Stimulated activated CD8-positive, alpha-beta memory T cell treated with anti-CD3 and anti-CD28 coated beads, Interleukin-12 subunit alpha, Interleukin-12 subunit beta, amount 100 ng/mL, for 4 hours (primary cell): ENCODE measurements around the gene AGAP1.

Experiments
- DNase-seq: peaks from one replicate; pipeline ENCODE4 v3.0.0-alpha.2; 2020; ENCODE audit warnings: low read depth

The AGAP1 gene

DNA sequence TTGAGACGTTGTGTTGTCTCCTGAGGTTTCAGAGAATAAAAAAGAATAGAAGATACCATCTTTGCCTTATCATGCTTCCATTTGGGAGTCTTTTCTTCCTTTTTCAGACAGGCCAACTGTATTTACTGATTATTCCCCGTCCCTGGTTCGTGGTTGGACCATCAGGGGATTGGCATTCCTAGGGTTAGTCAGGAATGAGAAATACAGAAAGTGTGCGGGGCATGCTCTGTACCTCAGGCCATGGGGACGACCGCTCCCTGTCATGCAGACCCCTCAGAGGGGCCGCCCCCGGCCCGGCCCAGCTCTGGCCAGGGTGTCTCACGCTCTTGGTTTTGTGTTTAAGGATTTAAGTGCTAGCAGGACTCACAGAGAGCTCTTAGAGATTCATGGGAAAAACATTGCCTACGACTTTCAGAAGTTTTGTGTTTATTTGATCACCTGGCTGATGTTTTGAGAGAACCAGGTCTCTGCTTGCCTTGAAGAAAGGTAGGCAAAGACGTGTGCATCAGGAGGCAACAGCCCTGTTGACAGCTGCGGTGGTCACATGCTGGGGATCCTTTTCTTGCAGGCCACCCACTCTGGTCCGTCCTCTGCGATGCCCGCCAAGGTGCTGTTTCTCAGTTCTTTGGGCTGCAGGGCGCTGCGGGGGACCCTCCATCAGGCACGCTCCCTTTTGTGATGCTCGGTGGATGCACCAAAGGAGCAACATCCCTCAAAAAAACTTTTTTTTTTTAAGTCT lies 317.8 kb downstream of the AGAP1 start:
- no peak for DNase-seq

DNA sequence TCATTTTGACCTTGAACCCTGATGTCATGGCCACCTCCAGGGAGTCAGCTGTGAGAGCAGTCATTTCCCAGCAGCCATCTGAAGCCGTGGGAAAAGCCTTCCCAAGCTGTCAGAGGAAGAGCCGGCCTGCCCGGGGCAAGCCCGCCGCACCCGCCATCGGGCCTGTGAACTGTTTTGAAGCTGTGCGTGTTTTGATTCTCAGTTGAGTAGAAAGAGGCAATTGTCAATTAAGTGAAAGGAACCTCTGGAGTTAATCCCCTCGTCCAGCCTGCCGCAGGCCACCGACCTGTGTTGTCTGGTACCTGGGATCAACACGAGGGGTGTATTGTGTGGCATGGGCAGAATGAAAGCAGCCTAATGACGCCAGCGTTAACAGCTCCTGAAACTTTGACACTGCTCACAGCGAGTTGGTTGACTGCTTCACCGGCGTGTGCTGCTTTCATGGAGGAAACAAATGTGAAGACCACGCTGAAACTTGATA lies 318.4 kb downstream of the AGAP1 start:
- no peak for DNase-seq

DNA sequence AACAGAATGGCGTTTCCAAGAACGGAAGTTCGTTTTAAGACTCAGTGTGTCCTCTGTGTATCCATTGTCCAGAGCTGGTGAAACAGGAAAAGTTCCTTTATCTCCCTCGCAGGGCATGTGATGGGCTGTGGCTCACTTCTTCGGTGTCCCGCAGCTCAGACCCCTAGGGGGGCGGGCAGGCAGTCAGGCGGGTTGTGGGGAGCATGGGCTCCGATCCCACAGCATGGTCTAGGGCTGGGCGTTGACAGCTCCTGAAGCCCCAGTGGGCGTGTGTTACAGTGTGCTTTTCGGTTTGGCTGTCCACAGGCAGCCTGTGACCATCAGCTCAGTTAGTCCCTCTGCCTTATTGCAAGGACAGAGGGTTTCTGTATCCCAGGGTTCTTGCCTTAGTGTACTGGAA lies 319.6 kb downstream of the AGAP1 start:
- no peak for DNase-seq

DNA sequence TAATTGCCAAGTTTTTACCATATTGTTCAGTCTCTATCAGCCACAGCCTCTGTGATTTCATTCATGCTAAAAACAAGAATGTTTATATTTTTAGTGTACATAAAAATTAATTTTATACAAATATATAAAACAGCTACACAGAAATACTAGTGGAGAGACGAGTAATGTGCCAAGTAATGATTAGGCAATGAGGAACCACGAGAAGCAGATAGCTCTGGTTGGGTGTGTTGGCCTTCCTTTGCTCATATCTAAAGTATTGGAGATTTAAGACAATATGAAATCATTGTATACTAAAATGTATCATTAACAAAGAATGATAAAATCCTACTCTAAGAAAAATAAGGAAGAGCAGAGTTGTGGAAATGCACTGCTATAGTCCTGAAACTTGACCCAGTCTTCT lies 326.7 kb downstream of the AGAP1 start:
- DNase-seq: no peak

DNA sequence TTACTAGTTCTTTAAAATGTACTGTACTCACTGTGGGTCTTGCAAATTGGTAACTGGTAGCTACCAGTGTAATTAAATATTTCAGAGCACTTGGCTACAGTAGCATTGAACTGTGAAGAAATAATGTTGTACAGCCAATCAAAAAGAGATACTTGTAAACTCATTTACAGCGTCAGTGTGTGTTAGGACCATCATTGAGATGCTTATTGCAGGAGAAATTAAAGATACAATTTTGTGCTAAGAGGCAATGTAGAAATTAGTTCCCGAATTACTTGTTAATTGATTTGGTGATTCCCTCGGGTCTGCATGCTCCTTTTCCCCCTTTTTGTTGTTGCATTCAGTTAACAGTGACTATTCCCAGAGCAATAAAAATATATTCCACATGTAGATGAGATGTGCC lies 330.5 kb downstream of the AGAP1 start:
- DNase-seq: no peak

DNA sequence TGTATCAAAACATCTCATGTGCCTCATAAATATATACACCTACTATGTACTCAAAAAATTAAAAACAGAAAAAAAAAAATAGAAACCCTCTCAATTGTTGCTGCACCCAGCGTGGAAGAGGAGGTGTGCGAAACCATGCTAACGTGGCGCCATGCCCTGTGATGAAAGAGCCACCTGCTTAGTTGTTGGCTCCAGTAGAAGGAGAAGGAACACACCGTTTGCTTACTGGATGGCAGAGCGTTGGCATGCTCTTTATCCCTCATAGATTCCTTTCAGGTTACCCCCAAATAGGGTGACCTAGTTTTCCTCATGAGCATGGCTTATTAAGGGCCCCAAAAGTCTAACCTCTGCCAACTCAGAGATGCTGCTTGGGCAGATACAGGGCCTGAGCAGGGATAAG lies 332.1 kb downstream of the AGAP1 start:
- DNase-seq: no peak

DNA sequence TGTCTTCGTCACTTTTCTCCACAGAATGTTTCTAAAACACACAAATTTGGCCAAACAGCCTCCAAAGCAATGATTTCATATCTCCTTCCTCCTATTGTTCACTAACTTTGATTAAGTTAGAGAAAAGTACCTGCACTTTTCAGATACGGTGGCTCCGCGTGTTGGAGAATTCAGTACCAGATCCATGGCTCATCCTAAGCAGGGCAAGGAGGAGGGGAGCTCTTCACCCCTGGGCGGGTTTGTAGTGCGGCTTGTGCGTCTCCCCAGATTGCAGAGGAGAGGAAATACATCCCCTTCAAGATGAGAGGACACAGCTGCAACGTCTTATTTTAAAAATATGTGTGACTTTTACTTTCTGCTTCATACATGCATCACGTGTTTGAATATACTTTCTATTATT lies 333.0 kb downstream of the AGAP1 start:
- no peak for DNase-seq

DNA sequence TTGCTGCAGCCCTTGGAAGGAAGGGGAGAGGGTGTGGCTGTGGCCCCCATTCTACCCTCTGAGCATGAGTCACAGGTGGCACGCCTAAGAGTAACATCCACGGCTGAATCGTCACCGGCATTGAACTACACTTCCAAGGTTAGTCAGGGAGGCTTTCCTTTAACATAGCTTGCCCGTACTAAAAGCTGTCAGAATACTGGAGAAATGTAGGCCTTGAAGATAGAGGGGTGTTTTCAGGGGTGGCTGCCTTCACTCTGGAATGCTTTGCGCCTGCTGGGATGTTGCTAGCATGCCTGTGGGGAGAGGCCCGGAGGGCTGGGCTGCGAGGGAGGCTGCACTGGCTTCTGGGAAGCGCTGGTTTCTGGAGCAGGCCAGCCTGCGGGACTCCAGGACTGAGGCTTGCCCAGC lies 333.7 kb downstream of the AGAP1 start:
- DNase-seq: no peak

DNA sequence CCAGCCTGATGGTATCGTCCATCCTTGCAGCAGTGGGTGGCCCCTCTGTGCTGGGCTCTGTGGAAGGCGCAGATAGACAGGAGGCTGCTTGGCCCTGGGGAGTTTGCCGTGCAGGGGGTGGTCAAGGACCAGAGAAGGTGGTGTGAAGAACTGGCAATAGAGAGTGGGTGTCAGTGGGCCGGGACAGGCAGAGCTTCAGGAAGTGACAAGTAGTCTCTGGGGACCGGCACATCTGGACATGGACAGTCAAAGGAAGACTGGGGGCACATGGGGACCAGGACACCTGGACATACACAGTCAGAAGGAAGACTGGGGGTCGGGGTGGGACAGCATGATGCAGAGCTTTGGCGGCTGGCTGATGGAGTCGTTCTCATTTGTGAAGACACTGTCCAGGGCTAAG lies 335.9 kb downstream of the AGAP1 start:
- no peak for DNase-seq

DNA sequence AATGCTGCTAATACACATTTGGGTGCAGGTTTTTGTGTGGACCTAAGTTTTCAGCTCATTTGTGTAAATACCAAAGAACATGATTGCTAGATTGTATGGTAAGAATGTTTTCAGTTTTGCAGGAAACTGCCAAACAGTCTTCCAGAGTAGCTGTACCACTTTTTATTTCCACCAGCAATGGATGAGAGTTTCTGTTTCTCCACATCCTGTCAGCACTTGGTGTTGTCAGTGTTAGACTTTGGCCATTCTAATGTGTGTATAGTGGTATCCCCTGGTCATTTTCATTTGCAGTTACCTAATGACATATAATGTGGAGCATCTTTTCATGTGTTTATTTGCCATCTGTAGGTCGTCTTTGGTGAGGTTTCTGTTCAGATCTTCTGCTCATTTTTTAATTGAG lies 337.9 kb downstream of the AGAP1 start:
- no peak for DNase-seq

DNA sequence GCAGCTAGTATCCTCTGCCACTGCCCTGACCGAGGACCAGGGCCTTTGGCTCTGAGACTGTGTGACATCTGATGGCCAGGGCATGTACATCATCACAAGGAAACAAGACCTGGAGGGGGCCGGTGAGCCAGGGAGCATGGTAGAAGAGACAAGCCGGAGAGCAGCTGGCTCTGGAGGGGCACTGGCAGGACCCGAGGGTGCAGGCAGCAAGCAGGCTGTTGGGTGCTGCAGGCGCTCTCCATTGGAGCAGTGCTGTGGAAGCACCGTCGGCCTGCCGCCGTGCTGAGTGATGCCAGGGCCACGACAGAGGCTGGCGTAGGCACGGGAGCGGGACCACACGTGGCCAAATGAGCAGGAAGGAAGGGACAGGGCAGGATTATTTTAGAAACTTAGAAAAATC lies 339.1 kb downstream of the AGAP1 start:
- DNase-seq: no peak

DNA sequence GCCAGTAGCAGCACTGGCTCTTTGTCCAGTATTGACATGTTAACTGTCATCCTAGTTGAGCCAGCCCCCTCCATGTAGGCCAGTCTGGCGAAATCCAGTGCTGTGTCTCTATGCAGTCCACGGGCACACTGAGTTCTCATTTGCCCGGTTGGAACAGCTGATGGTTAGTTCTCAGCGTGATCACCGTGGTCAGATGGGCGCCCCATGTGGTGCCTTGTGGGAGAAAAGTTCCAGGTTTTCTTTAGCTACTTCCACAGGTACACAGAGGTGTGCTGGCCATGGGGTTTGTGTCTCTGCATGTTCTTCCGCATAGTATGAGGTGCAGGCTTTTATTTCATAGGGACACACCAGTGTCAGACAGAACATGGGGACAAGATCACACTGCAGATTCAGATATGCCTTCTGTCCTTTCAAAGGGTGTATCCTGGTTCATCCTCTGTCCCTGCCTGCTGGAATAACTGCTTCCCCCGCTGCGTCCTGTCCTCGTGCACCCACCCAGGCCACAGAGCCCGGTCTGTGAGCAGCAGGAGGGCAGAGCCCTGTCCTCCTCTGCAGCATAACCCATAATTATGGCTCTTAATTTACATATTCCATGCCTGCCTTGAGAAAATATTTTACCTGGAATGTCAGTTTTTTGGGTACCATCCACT lies 340.3 kb downstream of the AGAP1 start:
- DNase-seq: no peak

DNA sequence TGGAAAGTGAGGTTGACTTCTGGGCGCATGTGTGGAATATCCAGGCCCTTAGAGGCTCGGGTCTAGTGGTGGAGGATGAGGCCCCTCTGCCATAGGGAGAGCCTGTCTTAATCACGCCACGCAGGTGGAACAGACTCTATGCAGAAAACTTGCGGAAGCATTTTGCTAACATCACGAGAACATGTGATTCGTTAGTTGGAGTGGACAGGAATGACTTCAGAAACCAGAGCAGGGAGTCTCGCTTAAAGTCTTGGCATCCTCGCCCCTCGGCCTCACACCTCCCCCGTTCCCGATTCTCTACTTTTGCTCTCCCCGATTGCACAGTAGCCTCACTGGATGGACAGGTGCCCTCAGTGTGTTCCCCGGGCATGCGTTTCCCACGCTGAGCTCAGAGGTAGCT lies 340.9 kb downstream of the AGAP1 start:
- DNase-seq: no peak

DNA sequence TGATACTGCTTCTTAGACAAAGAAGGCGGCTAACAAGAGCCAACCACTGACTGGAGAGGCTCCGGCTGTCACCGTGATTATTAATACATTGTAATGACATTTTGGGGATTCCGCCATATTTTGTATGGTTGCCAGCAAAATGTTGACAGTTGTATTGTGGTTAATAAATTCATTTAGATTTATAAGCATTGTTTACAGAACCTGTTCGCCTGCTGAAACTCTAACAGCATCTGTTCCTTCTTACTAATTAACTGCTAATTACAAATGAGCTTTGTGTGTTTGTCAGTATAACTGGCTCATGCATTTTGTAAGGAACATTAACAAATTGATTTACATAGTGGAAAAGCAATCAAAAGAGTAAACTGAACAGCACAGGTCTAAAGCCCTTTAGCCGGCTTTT lies 342.0 kb downstream of the AGAP1 start:
- no peak for DNase-seq

DNA sequence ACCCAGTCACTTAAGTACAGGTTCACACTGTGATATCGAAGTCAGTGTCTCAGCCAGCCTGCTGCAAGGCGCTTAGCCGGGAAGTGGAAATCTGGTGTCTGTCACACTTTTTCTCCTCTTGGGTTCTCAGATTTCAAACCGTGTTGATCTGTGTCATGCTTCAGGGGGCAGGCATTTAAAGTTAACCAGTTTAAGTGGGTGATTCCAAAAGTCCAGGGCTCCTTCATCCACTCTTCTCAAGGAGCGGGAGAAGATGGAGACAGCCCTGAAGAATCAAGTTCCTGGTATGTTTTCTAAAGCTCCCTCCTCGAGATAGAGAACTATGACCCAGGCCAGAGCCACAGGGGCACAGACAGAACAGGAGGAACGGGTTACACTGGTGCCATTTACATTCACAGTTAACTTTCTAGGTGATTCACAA lies 342.7 kb downstream of the AGAP1 start:
- DNase-seq: no peak

DNA sequence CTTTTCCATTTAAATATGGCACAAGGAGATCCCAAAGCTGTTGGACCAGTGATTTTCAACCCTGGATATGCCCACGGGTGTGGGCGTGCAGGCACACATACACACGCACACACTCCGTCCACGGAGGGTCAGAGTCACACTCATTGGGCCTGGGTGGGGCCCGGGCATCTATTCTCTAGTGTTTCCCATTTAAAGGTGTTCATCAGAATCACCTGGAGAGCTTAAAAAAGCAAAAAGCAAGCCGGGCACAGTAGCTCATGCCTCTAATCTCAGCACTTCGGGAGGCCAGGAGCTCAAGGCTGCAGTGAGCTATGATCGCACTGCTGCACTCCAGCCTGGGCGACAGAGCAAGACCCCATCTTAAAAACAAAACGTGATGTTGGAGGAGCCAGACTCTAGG lies 345.4 kb downstream of the AGAP1 start:
- no peak for DNase-seq

DNA sequence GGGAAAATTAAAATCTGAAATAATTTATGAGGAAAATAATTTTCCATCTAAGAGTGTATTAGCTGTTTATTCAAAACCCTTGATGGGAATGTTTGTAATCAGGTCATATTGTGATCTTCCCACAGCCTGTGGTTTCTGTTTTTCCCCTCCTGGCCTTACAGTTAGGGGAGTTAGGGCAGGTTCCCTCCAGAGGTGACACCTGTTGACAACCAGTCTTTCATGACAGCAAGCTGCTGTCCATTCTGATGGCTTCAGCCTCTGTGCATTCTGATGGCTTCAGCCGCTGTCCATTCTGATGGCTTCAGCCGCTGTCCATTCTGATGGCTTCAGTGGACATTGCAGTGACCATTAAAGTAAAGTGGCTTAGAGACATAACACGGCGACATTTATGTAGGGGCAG lies 346.1 kb downstream of the AGAP1 start:
- no peak for DNase-seq

DNA sequence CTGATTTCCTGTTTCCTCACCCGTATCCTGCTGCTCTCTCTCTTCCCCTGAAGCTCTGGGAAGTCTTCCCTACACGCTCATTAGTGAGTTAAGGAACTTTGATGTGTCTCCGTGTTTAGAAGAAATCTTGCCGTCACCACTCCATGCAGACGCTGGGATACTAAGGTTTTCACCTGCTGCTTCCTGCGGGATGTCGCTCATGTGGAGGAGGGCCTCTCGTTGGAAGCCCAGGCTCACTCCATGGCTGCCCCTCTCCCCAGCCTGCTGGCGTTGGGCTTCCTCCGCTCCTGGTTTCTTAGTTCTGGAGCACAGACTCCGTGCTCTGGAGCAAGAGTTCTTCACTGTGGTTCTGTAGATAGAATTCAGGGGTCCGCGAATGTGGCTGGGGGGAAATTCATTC lies 348.0 kb downstream of the AGAP1 start:
- no peak for DNase-seq

DNA sequence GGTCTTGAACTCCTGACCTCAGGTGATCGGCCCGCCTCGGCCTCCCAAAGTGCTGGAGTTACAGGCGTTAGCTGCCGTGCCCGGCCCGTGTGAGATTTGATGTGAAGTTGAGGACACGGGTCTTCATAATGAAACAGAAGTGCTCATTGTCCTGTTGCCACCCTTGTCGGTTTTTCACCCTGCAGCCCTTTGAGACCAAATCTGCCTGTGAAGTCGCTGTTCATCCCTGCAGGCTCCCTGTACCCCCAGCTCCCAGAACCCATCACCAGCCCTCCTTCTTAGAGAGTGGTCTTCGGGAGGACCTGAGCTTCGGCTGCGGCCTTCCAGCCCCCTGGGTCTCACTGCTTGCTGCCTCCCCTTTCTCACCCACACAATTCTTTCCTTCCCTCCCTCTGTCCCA lies 349.1 kb downstream of the AGAP1 start:
- no peak for DNase-seq

DNA sequence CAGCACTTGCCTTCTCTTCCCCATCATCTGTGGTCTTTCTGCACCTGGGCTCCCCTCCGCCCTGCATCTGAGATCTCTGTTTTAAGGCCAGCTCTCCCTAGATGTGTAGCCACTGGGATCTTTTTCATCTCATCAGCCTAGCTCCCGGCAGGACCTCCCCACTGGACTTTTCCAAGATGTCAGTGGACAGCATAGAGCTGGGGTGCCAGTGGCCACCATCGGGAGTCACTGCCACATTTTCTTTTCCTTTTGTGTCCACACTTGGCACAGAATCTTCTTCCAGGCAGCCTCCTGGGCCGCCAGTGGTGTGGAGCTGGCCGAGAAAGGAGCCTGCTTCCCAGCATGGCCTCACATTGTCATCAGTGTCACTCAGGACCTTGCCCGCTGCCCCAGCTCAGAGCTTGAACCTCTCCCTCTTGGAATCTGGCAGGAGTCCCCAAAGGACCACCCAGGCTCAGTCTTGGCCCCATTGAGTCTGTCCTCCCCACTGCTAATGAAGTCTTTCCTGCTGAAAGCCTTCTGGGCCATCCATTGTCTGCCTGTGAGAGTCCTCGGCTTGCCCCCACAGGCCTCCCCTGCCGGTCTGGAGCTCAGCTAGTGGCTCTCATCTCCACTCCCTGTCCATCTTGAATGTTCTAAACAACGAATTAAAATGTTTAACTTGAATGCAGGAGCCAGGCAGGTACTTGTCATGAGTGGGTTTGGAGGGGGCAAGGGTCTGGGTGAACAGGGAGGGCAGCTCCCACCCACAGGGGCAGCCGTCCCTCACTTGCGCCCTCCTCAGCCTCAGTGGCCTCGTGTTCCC lies 349.9 kb downstream of the AGAP1 start:
- no peak for DNase-seq

DNA sequence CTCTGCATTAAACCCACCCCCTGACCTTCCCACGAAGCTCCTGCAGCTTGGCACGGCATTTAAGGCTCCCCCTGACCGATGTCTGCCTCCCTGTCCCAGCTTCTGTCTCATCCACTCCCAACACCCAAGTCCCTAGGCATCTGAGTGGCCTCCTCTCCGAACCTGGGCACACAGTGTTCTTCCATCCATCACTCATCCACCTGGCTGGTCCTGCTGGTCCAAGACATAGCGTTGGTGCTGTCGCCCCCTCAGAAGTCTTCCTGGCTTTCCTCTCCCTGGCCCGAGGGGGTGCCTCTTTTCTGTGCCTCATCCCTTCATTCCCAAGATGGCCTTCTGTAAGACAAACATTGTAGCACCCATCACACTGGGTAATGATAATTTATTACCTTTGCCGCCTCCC lies 350.7 kb downstream of the AGAP1 start:
- DNase-seq: no peak

DNA sequence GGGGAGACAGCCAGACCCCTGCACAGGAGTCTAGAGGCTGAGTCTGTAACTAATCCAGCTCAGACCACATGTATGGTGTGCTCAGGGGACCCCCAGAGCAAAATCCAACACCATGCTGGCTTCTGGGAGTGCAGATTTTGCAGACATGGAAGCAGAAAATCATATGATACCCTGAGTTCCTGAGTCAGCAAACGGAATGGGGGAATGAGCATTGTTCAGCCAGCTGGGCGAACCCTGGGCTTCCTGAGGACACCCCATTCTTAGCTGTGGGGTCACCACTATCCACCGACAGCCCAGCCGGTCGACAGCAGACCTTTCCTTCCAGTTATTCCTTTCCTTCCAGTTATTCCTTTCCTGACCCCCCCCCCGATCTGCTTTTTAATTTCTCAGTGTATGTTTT lies 351.4 kb downstream of the AGAP1 start:
- no peak for DNase-seq

DNA sequence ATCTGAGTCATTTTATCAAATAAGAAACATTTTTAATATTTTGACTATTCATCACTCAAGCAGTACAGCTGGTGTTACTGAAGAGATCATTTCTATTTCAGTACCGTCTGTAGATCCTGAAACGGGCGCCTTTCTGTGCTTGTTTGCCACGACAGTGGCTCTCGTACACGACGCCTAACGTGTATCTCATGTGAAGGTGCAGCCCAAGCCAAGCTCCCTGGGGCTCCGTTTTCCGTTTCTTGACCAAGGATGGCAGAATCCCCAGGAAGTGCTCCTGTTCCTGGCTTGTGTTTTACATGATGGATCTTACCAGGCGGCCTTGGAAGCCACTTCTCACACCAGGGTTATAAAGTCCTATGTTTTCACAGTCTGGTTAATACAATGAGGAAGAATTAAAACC lies 353.7 kb downstream of the AGAP1 start:
- no peak for DNase-seq
